Stimulated activated CD8-positive, alpha-beta memory T cell treated with anti-CD3 and anti-CD28 coated beads, Interleukin-4, amount 100 ng/mL, for 24 hours (primary cell): ENCODE data around the gene CHST15.
"Not testable (repeated sequence)": the region's sequence is repeated elsewhere in the genome, so short reads cannot be mapped to it uniquely, and the experiment has no call there.

ENCODE experiments used
- DNase-seq: peaks from one replicate; pipeline ENCODE4 v3.0.0-alpha.2; 2020; ENCODE audit warnings: low read depth

CHST15 gene

DNA sequence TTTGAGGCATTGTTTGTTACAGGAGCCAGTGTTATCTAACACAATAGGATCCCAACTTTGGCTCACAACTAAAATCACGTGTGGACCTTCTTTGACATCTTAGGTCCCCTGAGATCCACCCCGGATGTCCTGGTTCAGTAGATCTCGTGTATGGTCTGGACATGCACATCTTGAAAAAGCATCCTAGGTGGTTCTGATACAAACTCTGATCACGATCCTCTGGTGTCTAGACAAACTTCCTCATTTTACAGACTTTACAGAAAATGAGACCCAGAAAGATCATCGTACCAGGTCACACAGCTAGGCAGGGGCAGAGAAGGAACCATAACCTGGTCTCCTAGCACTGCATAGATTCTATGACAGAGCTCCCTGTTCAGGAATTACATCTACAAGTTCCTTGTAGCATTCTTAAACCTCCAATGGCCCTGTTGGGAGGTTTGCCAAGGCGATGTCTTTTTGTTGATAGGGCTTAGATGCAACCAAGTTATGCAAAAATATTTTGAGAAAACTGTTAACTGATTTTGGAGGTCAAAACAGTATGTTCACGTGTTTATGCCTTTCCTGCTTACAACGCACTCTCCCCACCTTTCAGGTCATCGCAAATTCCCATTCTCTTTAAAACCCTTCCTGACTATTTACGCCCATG is 30.8 kb upstream of the CHST15 start:
- DNase-seq = no peak

DNA sequence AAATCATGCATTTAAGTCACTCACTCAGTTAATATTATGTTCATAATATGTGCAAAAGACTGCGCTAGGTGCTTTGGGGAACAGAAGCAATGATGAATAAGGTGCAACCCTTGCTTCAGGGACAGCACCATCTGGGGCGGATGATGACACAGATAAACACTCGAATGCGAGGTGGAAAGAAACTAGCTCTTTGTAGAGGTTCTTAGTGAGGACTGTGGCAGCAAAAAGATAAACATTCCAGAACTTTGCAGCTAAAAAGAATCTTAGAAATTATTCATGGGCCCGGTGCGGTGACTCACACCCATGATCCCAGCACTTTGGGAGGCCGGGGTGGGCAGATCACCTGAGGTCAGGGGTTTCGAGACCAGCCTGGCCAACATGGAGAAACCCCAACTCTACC is 29.8 kb upstream of the CHST15 start:
- DNase-seq = no peak

GRCh38 chr10:124122211-124122610 is 28.8 kb upstream of the CHST15 start:
- DNase-seq = no peak

GRCh38 chr10:124120410-124121061 is 27.1 kb upstream of the CHST15 start:
- DNase-seq = no peak

GRCh38 chr10:124119946-124120345 is 26.5 kb upstream of the CHST15 start:
- no peak for DNase-seq

GRCh38 chr10:124119216-124119615 is 25.8 kb upstream of the CHST15 start:
- no peak for DNase-seq

DNA sequence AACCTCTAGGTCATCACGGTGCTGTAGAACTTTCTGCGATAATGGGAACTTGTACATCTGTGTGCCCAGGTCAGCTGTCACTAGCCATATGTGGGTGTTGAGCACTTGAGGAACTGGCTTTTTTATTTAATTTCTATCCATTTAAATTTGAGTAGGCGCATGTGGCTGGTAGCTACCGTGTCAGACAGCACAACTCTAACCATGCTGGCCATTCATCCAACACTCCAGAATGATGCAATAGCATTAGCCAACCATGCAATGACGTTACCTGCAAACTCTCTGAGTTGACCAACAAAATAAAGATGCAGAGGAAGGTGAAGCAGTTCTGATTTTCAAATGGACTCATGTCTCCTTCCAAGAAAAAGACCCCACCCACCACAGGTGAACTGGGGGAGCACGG is 24.4 kb upstream of the CHST15 start:
- no peak for DNase-seq

- DNase-seq = no peak
Observed at GRCh38 chr10:124117511-124117785, 24.1 kb upstream of the CHST15 start.

- no peak for DNase-seq
Observed at GRCh38 chr10:124116771-124117510, 23.5 kb upstream of the CHST15 start.

DNA sequence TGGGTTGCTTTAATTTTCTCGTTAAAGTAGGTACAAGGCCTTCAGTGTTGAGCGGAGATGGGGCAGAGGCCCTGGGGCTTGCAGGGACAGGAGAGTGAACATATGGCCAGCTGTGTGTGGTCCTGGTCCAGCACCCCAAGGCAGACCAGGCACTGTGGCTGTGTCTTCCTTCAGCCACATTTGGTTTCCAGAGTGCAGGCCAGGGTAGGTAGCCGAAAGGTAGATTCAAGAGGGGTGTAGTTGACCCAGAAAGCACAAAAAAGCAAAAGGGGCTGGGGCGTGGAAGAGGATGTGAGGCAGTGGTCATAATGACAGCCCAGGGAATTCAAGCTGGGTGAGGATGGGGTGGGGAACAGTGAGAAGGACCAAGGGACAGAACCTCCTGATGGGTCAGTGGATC is 21.3 kb upstream of the CHST15 start:
- no peak for DNase-seq

- DNase-seq = no peak
Observed at GRCh38 chr10:124112891-124113580, 19.6 kb upstream of the CHST15 start.

GRCh38 chr10:124110882-124111281 is 17.5 kb upstream of the CHST15 start:
- DNase-seq = no peak

DNA sequence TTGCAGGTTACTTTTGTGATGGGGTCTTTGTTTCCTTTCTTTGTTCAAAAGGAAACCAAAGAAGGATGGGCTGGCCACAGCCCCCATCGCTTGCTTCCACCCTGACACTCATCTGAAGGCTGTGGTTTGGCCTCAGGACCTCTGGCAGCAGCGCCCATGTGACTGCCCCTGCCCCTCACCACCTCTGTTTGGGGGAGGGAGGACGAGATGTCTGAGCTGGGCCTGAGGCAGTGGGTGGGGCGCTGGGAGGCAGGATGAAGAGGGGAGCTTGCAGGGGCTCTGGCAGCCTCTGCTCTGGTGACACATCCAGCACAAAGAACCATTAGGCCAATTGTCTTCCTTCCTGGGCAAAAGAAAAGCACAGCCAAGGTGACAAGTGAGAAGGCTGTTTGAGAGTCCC is 15.9 kb upstream of the CHST15 start:
- no peak for DNase-seq

DNA sequence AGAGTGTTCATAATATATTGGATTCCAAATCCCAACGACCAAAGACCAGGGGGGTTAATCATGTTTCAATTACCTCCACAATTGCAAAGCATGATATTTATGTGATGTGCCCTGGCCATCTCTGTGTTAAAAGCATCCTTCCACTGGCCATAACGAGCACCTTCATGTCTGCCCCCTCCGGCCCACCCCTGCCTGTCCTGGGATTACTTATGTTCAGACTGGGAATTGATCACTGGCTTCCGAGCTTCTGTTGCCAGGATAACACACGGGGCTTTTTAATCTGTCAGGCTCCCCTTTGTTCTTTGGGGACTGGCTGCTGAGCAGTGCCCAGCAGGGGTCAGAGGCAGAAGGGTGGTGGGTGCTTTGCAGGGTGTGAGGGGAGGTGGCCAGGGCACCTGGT is 13.7 kb upstream of the CHST15 start:
- no peak for DNase-seq

DNA sequence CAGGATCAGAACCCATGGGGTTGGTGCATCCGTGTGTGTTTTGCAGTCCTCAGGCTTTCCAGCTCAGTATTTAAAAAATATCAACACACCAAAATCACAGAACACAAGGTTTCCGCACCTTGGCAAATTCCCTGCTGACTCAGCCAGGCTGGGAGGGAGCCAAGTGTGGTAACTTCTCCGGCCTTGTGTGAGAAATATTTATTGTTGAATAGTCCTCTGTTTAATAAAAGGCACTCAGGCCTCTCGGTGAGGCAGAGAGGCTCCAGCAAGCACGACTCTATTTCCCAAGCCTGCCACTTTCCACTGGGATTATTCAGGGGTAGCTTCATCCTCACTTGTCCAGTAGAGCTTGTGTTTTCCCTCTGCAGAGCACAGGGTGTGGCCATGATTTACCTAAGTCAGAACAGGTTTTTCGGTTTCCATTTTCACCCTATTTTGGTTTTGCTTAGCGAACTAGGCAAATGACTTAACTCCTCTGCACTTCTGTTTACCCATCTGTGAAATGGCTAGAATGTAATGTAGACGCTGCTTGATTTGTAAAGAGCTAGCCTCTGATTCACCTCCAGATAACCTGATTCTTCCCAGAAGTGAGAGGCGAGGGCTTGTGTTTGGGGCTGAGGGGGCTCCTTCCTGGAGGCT is 13.0 kb upstream of the CHST15 start:
- no peak for DNase-seq

DNA sequence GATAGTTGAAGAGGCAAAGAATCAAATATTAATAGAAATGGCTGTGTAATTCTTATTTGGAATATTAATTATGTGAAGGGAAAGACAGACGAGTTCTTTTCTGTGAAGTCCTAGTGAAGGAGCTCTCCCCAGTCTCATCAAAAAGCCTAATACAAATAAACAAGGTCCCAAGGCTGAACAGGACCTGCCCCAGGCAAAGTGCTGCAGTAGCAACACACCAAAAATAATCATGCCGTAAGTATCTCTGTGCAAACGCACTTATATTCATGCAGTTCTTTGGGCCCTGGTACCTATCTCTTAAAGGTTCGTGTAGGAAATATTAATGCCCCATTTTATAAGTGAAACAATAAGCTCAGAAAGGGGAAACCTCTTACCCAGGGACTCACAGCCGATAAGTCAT is 12.2 kb upstream of the CHST15 start:
- no peak for DNase-seq

DNA sequence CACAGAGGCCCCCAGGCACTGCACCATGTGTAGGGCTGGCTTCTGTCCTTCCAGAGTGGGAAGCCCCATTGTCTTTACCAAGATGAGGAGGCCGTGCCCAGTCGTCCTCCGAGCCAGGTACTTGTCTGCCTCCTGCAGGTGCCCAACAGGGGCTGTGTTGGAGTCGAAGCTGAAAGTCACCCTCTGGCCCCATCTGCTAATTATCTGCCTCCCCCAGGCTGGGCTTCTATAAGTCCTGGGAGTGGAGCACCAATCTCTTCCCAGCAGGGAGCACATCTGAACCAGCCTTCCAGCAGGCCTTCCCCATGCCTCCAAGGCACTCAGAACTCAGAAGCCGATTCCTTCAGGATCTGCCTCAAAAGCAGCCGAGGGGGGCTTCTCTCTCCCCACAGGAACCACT is 11.6 kb upstream of the CHST15 start:
- DNase-seq = no peak

GRCh38 chr10:124104011-124104627 is 10.7 kb upstream of the CHST15 start:
- DNase-seq = no peak

GRCh38 chr10:124101351-124101750 is 8.0 kb upstream of the CHST15 start:
- DNase-seq = no peak

- DNase-seq = not testable (repeated sequence)
Observed at GRCh38 chr10:124100651-124101050, 7.3 kb upstream of the CHST15 start.

DNA sequence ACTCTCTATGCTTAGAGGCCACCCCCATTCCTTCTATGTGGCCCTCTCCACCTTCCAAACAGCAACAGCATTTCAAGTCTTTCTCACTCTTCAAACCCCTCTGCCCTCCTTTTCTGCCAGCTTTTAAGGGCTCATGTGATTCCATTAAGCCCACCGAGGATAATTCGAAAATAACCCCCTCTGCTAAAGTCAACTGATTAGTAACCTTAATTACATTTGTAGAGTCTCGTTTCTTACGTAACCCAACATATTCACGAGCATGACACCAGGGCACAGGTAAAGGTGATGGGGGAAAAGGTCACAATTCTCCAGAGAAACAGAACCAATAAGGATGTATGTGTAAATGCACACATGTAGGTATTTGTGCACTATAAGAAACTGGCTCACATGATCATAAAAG is 6.7 kb upstream of the CHST15 start:
- DNase-seq = no peak

DNA sequence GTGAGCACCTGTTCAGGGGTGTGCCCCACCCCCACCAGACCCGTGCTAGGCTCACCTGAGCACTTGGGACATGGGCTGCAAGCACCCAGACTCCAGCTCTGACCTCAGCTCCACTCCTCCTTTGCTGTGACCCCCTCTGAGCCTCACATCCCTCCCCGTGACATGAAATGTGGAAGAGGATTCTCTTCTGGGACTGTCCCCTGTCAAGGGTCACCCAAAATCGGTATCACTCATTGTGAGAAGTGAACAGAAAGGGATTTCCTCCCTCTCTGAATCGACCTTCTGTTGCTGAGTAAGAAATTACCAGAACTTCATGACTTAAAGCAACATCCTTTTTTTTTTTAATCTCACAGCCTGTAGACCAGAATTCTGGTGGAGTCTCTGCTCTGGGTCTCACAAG is 6.2 kb upstream of the CHST15 start:
- no peak for DNase-seq
